ENCODE measurements around the gene GFOD1. TPM values are rescaled to one million over a fixed set of nuclear protein-coding genes. Genes with fewer than 3 reads are reported as not detected.
A peak's percentile ranks its signal among the peaks of the same experiment; 100 is the strongest.

GFOD1 gene
- total and polyA plus RNA-seq, 10 donors: 3.4 to 54.0 (median 32.5) TPM

GRCh38 chr6:13468839-13469238 is 18.6 kb downstream of the GFOD1 start:
- no peak for DNase-seq
- no peak for TF ChIP-seq POLR2AphosphoS5 (IDR thresholded peaks at IDR 0.05)
- no peak for TF ChIP-seq CTCF (IDR thresholded peaks at IDR 0.05 in 8 of 11, conservative IDR thresholded peaks at IDR 0.05 in 3 of 11)
- TF ChIP-seq POLR2A (IDR thresholded peaks at IDR 0.05): no peak
- Histone ChIP-seq H3K27ac (no peak overlapping the region), H3K9me3 (peaks cover 0 to 6% (median 3%) of the 10 kb centered on the region in 8 donors), H3K27me3 (replicated peaks in 1 of 7) (no peaks in the 10 kb centered on the region), H3K4me3 (no peak overlapping the region), H3K4me1 (peaks cover 29 to 77% (median 53%) of the 10 kb centered on the region in 6 donors), H3K36me3 (peaks cover 0 to 17% (median 5%) of the 10 kb centered on the region in 6 donors)
- intact Hi-C loops (cut with DNase I; ENCODE audit: low total_unique reads): no loop called here
- 73 to 100% (median 96%) methylated on average over 1 of the region's 1 CpG for WGBS, 5 donors

GRCh38 chr6:13467216-13467600 is 20.2 kb downstream of the GFOD1 start:
- intact Hi-C loops (cut with DNase I; ENCODE audit: low total_unique reads): no loop called here
- TF ChIP-seq CTCF (IDR thresholded peaks at IDR 0.05 in 8 of 11, conservative IDR thresholded peaks at IDR 0.05 in 3 of 11): no peak
- TF ChIP-seq POLR2AphosphoS5 (IDR thresholded peaks at IDR 0.05): no peak
- no peak for TF ChIP-seq POLR2A (IDR thresholded peaks at IDR 0.05)
- DNase-seq: no peak
- Histone ChIP-seq H3K9me3 (peaks cover 0 to 6% (median 3%) of the 10 kb centered on the region in 8 donors), H3K4me3 (no peak overlapping the region), H3K27ac (peak overlapping the region in 3 of 8 donors; percentile 17 to 25 (median 19)), H3K36me3 (peaks cover 0 to 31% (median 5%) of the 10 kb centered on the region in 6 donors), H3K27me3 (replicated peaks in 1 of 7) (no peaks in the 10 kb centered on the region), H3K4me1 (peaks cover 33 to 75% (median 57%) of the 10 kb centered on the region in 6 donors)
- 62 to 84% (median 69%) methylated on average over 3 of the region's 3 CpGs for WGBS, 5 donors

GRCh38 chr6:13466304-13467215 is 20.8 kb downstream of the GFOD1 start:
- Histone ChIP-seq H3K9me3 (peaks cover 0 to 6% (median 3%) of the 10 kb centered on the region in 8 donors), H3K36me3 (peaks cover 0 to 36% (median 5%) of the 10 kb centered on the region in 6 donors), H3K4me1 (peaks cover 37 to 81% (median 63%) of the 10 kb centered on the region in 6 donors), H3K27ac (peak overlapping the region in 3 of 8 donors; percentile 17 to 28 (median 25)), H3K4me3 (no peak overlapping the region), H3K27me3 (replicated peaks in 1 of 7) (no peaks in the 10 kb centered on the region)
- DNase-seq: no peak
- WGBS, 5 donors: 61 to 76% (median 70%) methylated on average over 6 of the region's 6 CpGs
- intact Hi-C loops (cut with DNase I; ENCODE audit: low total_unique reads): no loop called here
- TF ChIP-seq POLR2AphosphoS5 (IDR thresholded peaks at IDR 0.05) (no peak), CTCF (IDR thresholded peaks at IDR 0.05 in 8 of 11, conservative IDR thresholded peaks at IDR 0.05 in 3 of 11) (no peak), POLR2A (IDR thresholded peaks at IDR 0.05) (no peak)

- Histone ChIP-seq H3K9me3 (peaks cover 0 to 6% (median 3%) of the 10 kb centered on the region in 8 donors), H3K4me1 (peaks cover 37 to 81% (median 65%) of the 10 kb centered on the region in 6 donors), H3K4me3 (no peak overlapping the region), H3K27me3 (replicated peaks in 1 of 7) (no peaks in the 10 kb centered on the region), H3K36me3 (peaks cover 0 to 39% (median 5%) of the 10 kb centered on the region in 6 donors), H3K27ac (peak overlapping the region in 3 of 8 donors; percentile 13 to 28 (median 25))
- no peak for DNase-seq
- WGBS, 5 donors: 84 to 98% (median 91%) methylated on average over 1 of the region's 1 CpG
- intact Hi-C loops (cut with DNase I; ENCODE audit: low total_unique reads): no loop called here
- TF ChIP-seq CTCF (IDR thresholded peaks at IDR 0.05 in 8 of 11, conservative IDR thresholded peaks at IDR 0.05 in 3 of 11) (no peak), POLR2AphosphoS5 (IDR thresholded peaks at IDR 0.05) (no peak), POLR2A (IDR thresholded peaks at IDR 0.05) (no peak)
These were observed 21.7 kb downstream of the GFOD1 start for GRCh38 chr6:13465734-13466133.
